H9 (cell line): ENCODE measurements around the gene PIP5K1C. TPM values are rescaled to one million over a fixed set of nuclear protein-coding genes. Genes with fewer than 3 reads are reported as not detected.

Source experiments
- DNase-seq: peaks from one replicate; pipeline ENCODE4 v3.0.0-alpha.2; 2017
- H2AFZ ChIP-seq: one replicate; pipeline ENCODE4 v1.6.1; 2013; ENCODE audit warnings: mild to moderate bottlenecking, low read length, control low read depth, moderate library complexity
- H2AK5ac ChIP-seq: 2 replicates; pipeline ENCODE4 v1.6.1; 2013; ENCODE audit warnings: low read length, control low read depth, mixed read lengths; ENCODE audit not compliant: insufficient read length
- H2BK120ac ChIP-seq: one replicate; pipeline ENCODE4 v1.6.1; 2013; ENCODE audit warnings: low read depth, mild to moderate bottlenecking, low read length, control low read depth, inconsistent platforms; ENCODE audit not compliant: poor library complexity, severe bottlenecking
- H2BK12ac ChIP-seq: 2 replicates; pipeline ENCODE4 v1.6.1; 2013; ENCODE audit warnings: low read length, control low read depth, mixed read lengths, low read depth; ENCODE audit not compliant: insufficient read length
- H2BK15ac ChIP-seq: 2 replicates; pipeline ENCODE4 v1.6.1; 2013; ENCODE audit warnings: low read depth, low read length, control low read depth
- H2BK20ac ChIP-seq: one replicate; pipeline ENCODE4 v1.6.1; 2013; ENCODE audit warnings: low read depth, mild to moderate bottlenecking, low read length, control low read depth, inconsistent platforms; ENCODE audit not compliant: poor library complexity, severe bottlenecking
- H2BK5ac ChIP-seq: 2 replicates; pipeline ENCODE4 v1.6.1; 2013; ENCODE audit warnings: low read length, control low read depth, mixed read lengths; ENCODE audit not compliant: insufficient read length
- H3K14ac ChIP-seq: 2 replicates; pipeline ENCODE4 v1.6.1; 2013; ENCODE audit warnings: low read length, control low read depth; ENCODE audit not compliant: insufficient read depth
- H3K18ac ChIP-seq: 2 replicates; pipeline ENCODE4 v1.6.1; 2013; ENCODE audit warnings: low read depth, mild to moderate bottlenecking, mixed read lengths, low read length, control low read depth; ENCODE audit not compliant: insufficient read length
- H3K23ac ChIP-seq: 2 replicates; pipeline ENCODE4 v1.6.1; 2013; ENCODE audit warnings: low read length, control low read depth, mixed read lengths, low read depth; ENCODE audit not compliant: insufficient read length
- H3K23me2 ChIP-seq: 2 replicates; pipeline ENCODE4 v1.6.1; 2013; ENCODE audit warnings: low read depth, mild to moderate bottlenecking, mixed read lengths, low read length, control low read depth; ENCODE audit not compliant: insufficient read length, poor library complexity, severe bottlenecking
- H3K27ac ChIP-seq: 2 replicates; pipeline ENCODE4 v1.5.1; 2013; ENCODE audit warnings: low read length, control low read depth, mixed read lengths, low read depth; ENCODE audit not compliant: insufficient read length
- H3K27me3 ChIP-seq: 2 replicates; pipeline ENCODE4 v1.6.1; 2013; ENCODE audit warnings: low read length, control low read depth, inconsistent platforms; ENCODE audit not compliant: insufficient read depth
- H3K4ac ChIP-seq: 2 replicates; pipeline ENCODE4 v1.6.1; 2013; ENCODE audit warnings: low read depth, mild to moderate bottlenecking, control low read depth, inconsistent platforms, low read length, moderate library complexity
- H3K4me1 ChIP-seq: 2 replicates; pipeline ENCODE4 v1.6.1; 2013; ENCODE audit warnings: low read length, control low read depth, inconsistent platforms; ENCODE audit not compliant: insufficient read depth
- H3K4me2 ChIP-seq: 2 replicates; pipeline ENCODE4 v1.6.1; 2013; ENCODE audit warnings: low read length, control low read depth, mixed read lengths; ENCODE audit not compliant: insufficient read length, insufficient read depth
- H3K56ac ChIP-seq: 2 replicates; pipeline ENCODE4 v1.6.1; 2013; ENCODE audit warnings: low read depth, mild to moderate bottlenecking, mixed read lengths, low read length, control low read depth; ENCODE audit not compliant: insufficient read length
- H3K79me1 ChIP-seq: 2 replicates; pipeline ENCODE4 v1.6.1; 2013; ENCODE audit warnings: low read depth, mild to moderate bottlenecking, moderate library complexity, low read length, control low read depth, inconsistent platforms; ENCODE audit not compliant: insufficient read depth, poor library complexity, severe bottlenecking
- H3K79me2 ChIP-seq: 2 replicates; pipeline ENCODE4 v1.6.1; 2013; ENCODE audit warnings: low read length, control low read depth, inconsistent platforms; ENCODE audit not compliant: insufficient read depth
- H3K9ac ChIP-seq: 2 replicates; pipeline ENCODE4 v1.6.1; 2013; ENCODE audit warnings: low read length, control low read depth, mixed read lengths; ENCODE audit not compliant: insufficient read length; ENCODE audit errors: extremely low read depth
- H3K9me3 ChIP-seq: one replicate; pipeline ENCODE4 v1.6.1; 2013; ENCODE audit warnings: low read depth, low read length, inconsistent platforms; ENCODE audit not compliant: control insufficient read depth
- H3T11ph ChIP-seq: one replicate; pipeline ENCODE4 v1.6.1; 2013; ENCODE audit warnings: mild to moderate bottlenecking, low read length, control low read depth, inconsistent platforms
- H4K20me1 ChIP-seq: one replicate; pipeline ENCODE4 v1.6.1; 2013; ENCODE audit not compliant: control insufficient read depth, insufficient read length, insufficient read depth
- H4K5ac ChIP-seq: 2 replicates; pipeline ENCODE4 v1.6.1; 2013; ENCODE audit warnings: low read depth, mild to moderate bottlenecking, mixed read lengths, low read length, control low read depth; ENCODE audit not compliant: insufficient read length
- H4K8ac ChIP-seq: replicated peaks from 2 replicates; pipeline ENCODE4 v1.6.1; 2013; ENCODE audit warnings: low read length, control low read depth, mixed read lengths, low read depth; ENCODE audit not compliant: insufficient read length
- H4K91ac ChIP-seq: 2 replicates; pipeline ENCODE4 v1.6.1; 2013; ENCODE audit warnings: low read depth, mild to moderate bottlenecking, moderate library complexity, mixed read lengths, low read length, control low read depth; ENCODE audit not compliant: insufficient read length
- H3K27ac Mint-ChIP-seq, 3 experiments: 2 replicates in 2 of 3; 3 replicates in 1 of 3; pipeline ENCODE4 v1.8.0; 2020 to 2021; ENCODE audit warnings: mixed read lengths in 3 of 3, mild to moderate bottlenecking in 1 of 3, moderate library complexity in 1 of 3
- H3K27me3 Mint-ChIP-seq: 2 replicates; pipeline ENCODE4 v1.8.0; 2021; ENCODE audit warnings: low read depth, mild to moderate bottlenecking, moderate library complexity, mixed read lengths
- H3K36me3 Mint-ChIP-seq, 3 experiments: 2 replicates in 2 of 3; 3 replicates in 1 of 3; pipeline ENCODE4 v1.8.0; 2020 to 2021; ENCODE audit warnings: low read depth in 3 of 3, mixed read lengths in 3 of 3; ENCODE audit not compliant: insufficient read depth in 1 of 3
- H3K4me1 Mint-ChIP-seq, 2 experiments: 2 replicates each; pipeline ENCODE4 v1.8.0; 2020; ENCODE audit warnings: mixed read lengths in 2 of 2
- H3K4me3 Mint-ChIP-seq, 2 experiments: 2 replicates in 1 of 2; 3 replicates in 1 of 2; pipeline ENCODE4 v1.8.0; 2020 to 2021; ENCODE audit warnings: mild to moderate bottlenecking in 2 of 2, mixed read lengths in 2 of 2, moderate library complexity in 1 of 2
- H3K9me3 Mint-ChIP-seq, 2 experiments: 2 replicates in 1 of 2; 3 replicates in 1 of 2; pipeline ENCODE4 v1.8.0; 2020; ENCODE audit warnings: mild to moderate bottlenecking in 2 of 2, mixed read lengths in 2 of 2, moderate library complexity in 1 of 2
- CTCF ChIP-seq: fragments of 200-600 bp; sonication (generic); conservative IDR thresholded peaks from 3 replicates; pipeline ENCODE4 v1.8.0; 2021; ENCODE audit warnings: antibody characterized with exemption, mild to moderate bottlenecking
- WGBS: extraction: QIAGEN DNeasy Blood & Tissue Kit; methylation state at CpG from one replicate; pipeline ENCODE4 v1.1.7; 2013; ENCODE audit warnings: missing lambda C conversion rate, low lambda C conversion rate, mixed read lengths; ENCODE audit not compliant: insufficient read length; ENCODE audit errors: extremely low coverage; 5-methylcytosine and 5-hydroxymethylcytosine counted together
- total RNA-seq: library from RNA; stranded (reverse); gene quantifications from 2 replicates; pipeline ENCODE4 v1.2.1, GENCODE V29; 2021

The PIP5K1C gene
- total RNA-seq, 1 experiment from 2014 or later: 41.7 TPM

GRCh38 chr19:3636962-3637361 is 63.3 kb downstream of the PIP5K1C start:
- no peak overlapping the region for H3K4me2 ChIP-seq
- H4K8ac ChIP-seq: no peak overlapping the region
- no peak overlapping the region for H2BK12ac ChIP-seq
- no peaks in the 10 kb centered on the region for H3K9me3 ChIP-seq
- H3K4ac ChIP-seq: no peak overlapping the region
- no peak overlapping the region for H3K4me3 Mint-ChIP-seq
- H4K20me1 ChIP-seq: no peaks in the 10 kb centered on the region
- H3K4me1 ChIP-seq: no peaks in the 10 kb centered on the region
- no peaks in the 10 kb centered on the region for H3K27me3 Mint-ChIP-seq
- H2BK5ac ChIP-seq: no peak overlapping the region
- H3K36me3 Mint-ChIP-seq: peaks cover 8 to 24% (median 16%) of the 10 kb centered on the region in 3 experiments; a peak in 6 of 7 replicates
- H3K9ac ChIP-seq: no peak overlapping the region
- H2AFZ ChIP-seq: no peak overlapping the region
- H3K56ac ChIP-seq: no peak overlapping the region
- no peaks in the 10 kb centered on the region for H3K79me2 ChIP-seq
- H2BK20ac ChIP-seq: no peak overlapping the region
- H3K27ac Mint-ChIP-seq: no peak overlapping the region
- no peaks in the 10 kb centered on the region for H3K79me1 ChIP-seq
- no peak overlapping the region for H2BK120ac ChIP-seq
- no peak overlapping the region for H4K91ac ChIP-seq
- no peak overlapping the region for H3T11ph ChIP-seq
- H3K27ac ChIP-seq: no peak overlapping the region
- DNase-seq: no peak
- no peak overlapping the region; the same call in 1 of the 2 replicates for H3K14ac ChIP-seq
- no peaks in the 10 kb centered on the region; a peak in 1 of 5 replicates for H3K9me3 Mint-ChIP-seq
- no CpG with 5 or more reads among the region's 20 CpGs for WGBS
- no peaks in the 10 kb centered on the region for H3K4me1 Mint-ChIP-seq
- H4K5ac ChIP-seq: no peak overlapping the region
- H3K23me2 ChIP-seq: no peaks in the 10 kb centered on the region
- H2BK15ac ChIP-seq: no peak overlapping the region
- no peak overlapping the region for H3K23ac ChIP-seq
- no peak overlapping the region for H3K18ac ChIP-seq
- no peak for TF ChIP-seq CTCF
- no peaks in the 10 kb centered on the region for H3K27me3 ChIP-seq
- no peak overlapping the region for H2AK5ac ChIP-seq
